Measurements from ENCODE around the gene FAM120C.

Gene FAM120C

GRCh38 chrX:54182864-54183613 lies at the start of gene FAM120C:
Gene FAM120C, minus strand, starts transcription at chrX:54183254. Its CDS starts 56 bp downstream, at chrX:54183198.
- DNase-seq, result peak; percentile 48

GRCh38 chrX:54230435-54231148 lies 47.5 kb upstream of the FAM120C start:
- DNase-seq, result no peak

- DNase-seq, result no peak
Observed at GRCh38 chrX:54223581-54223980, 40.5 kb upstream of the FAM120C start.

- no peak for DNase-seq
Observed at GRCh38 chrX:54213603-54214002, 30.5 kb upstream of the FAM120C start.

GRCh38 chrX:54208531-54208930 lies 25.5 kb upstream of the FAM120C start:
- no peak for DNase-seq

- DNase-seq, result no peak
Observed at GRCh38 chrX:54198262-54198661, 15.2 kb upstream of the FAM120C start.

- no peak for DNase-seq
Observed at GRCh38 chrX:54194982-54195588, 12.0 kb upstream of the FAM120C start.

- no peak for DNase-seq
Observed at GRCh38 chrX:54193085-54193821, 10.2 kb upstream of the FAM120C start.

GRCh38 chrX:54184474-54184873 lies 1.4 kb upstream of the FAM120C start:
- no peak for DNase-seq

GRCh38 chrX:54182194-54182863 lies 725 bp downstream of the FAM120C start:
- DNase-seq, result peak; percentile 7

- DNase-seq, result no peak
Observed at GRCh38 chrX:54181202-54181953, 1.7 kb downstream of the FAM120C start.

GRCh38 chrX:54180403-54180802 lies 2.7 kb downstream of the FAM120C start:
- DNase-seq, result no peak

GRCh38 chrX:54178100-54178940 lies 4.7 kb downstream of the FAM120C start:
- no peak for DNase-seq

- DNase-seq, result no peak
Observed at GRCh38 chrX:54177306-54177705, 5.7 kb downstream of the FAM120C start.

GRCh38 chrX:54173791-54174190 lies 9.3 kb downstream of the FAM120C start:
- no peak for DNase-seq

GRCh38 chrX:54172455-54172854 lies 10.6 kb downstream of the FAM120C start:
- no peak for DNase-seq

- DNase-seq, result no peak
Observed at GRCh38 chrX:54171527-54172250, 11.4 kb downstream of the FAM120C start.

GRCh38 chrX:54171091-54171490 lies 12.0 kb downstream of the FAM120C start:
- DNase-seq, result no peak

- no peak for DNase-seq
Observed at GRCh38 chrX:54166915-54167314, 16.1 kb downstream of the FAM120C start.

- no peak for DNase-seq
Observed at GRCh38 chrX:54157561-54157960, 25.5 kb downstream of the FAM120C start.

Data from GF-D8 (cell line).